Left lung (tissue), 10 donors: ENCODE measurements around the gene MSLN. TPM values are rescaled to one million over a fixed set of nuclear protein-coding genes. Genes with fewer than 3 reads are reported as not detected.

Source experiments
- ATAC-seq: fragments of 200-7000 bp; cut with Tn5 transposase; one replicate; pipeline ENCODE4 v1.9.1; 2020; ENCODE audit warnings: moderate library complexity
- DNase-seq, 4 donors: peaks; one replicate each; pipeline ENCODE4 v3.0.0-alpha.2; 2013 to 2020
- H3K27ac ChIP-seq, 2 donors: fragments of 200-600 bp; sonication (generic) in 1 of 2; one replicate each; pipeline versions ENCODE4 v1.5.0 to v1.8.0; 2020 to 2021
- H3K27me3 ChIP-seq, 2 donors: fragments of 200-600 bp; sonication (generic) in 1 of 2; one replicate each; pipeline versions ENCODE4 v1.5.0 to v1.8.0; 2020 to 2021
- H3K36me3 ChIP-seq, 2 donors: fragments of 200-600 bp; sonication (generic) in 1 of 2; one replicate each; pipeline versions ENCODE4 v1.5.0 to v1.8.0; 2020 to 2021
- H3K4me1 ChIP-seq, 2 donors: fragments of 200-600 bp; one replicate each; pipeline ENCODE4 v1.8.0; 2021
- H3K4me3 ChIP-seq, 2 donors: fragments of 200-600 bp; sonication (generic) in 1 of 2; one replicate each; pipeline versions ENCODE4 v1.5.0 to v1.8.0; 2020 to 2021; ENCODE audit warnings: mild to moderate bottlenecking in 1 of 2
- H3K9me3 ChIP-seq, 2 donors: fragments of 200-600 bp; sonication (generic) in 1 of 2; one replicate each; pipeline versions ENCODE4 v1.5.0 to v1.8.0; 2020 to 2021
- CTCF ChIP-seq, 2 donors: fragments of 200-600 bp; sonication (generic) in 1 of 2; IDR thresholded peaks; one replicate each; pipeline versions ENCODE4 v1.5.0 to v1.8.0; 2021; ENCODE audit warnings: antibody characterized with exemption in 2 of 2
- intact Hi-C, 2 donors: fragments of 100-400 bp; cut with DNase I; formaldehyde crosslinking; loops; one replicate each; pipeline versions ENCODE4 v1.11.2 to v1.14.2; 2022
- polyA plus RNA-seq, 6 donors: library from polyadenylated mRNA; unstranded; fragments of 120-200 nt; gene quantifications; one replicate each; pipeline ENCODE4 v1.2.1, GENCODE V29; 2013; ENCODE audit not compliant: insufficient read length in 6 of 6
- total RNA-seq, 2 donors: library from RNA; stranded (reverse); fragmentation: NEBNext Ultra II Directional; extraction: Animal tissue kit (Norgen Biotek cat#: 25700); gene quantifications; one replicate each; pipeline ENCODE4 v1.2.1, GENCODE V29; 2021
- donor health status: DM: no; HTN: yes; CAD: no.
- donor health status: DM: no; HTN: no; CAD: no.

Gene MSLN
- total and polyA plus RNA-seq, 8 donors, result 14.5 to 464 (median 20.8) TPM

GRCh38 chr16:754656-755055 lies 5.9 kb upstream of the MSLN start:
- peak overlapping the region in 1 of 2 donors; percentile 30 for H3K27ac ChIP-seq
- ATAC-seq (peak; percentile 15), DNase-seq (no peak)
- no peaks in the 10 kb centered on the region for H3K36me3 ChIP-seq
- no peak for TF ChIP-seq CTCF (IDR thresholded peaks at IDR 0.05)
- H3K9me3 ChIP-seq, result no peaks in the 10 kb centered on the region
- no peak overlapping the region for H3K4me3 ChIP-seq
- H3K27me3 ChIP-seq, result peaks cover 0 to 28% of the 10 kb centered on the region in 2 donors
- intact Hi-C loops, result no loop called here
- peaks cover 0 to 14% of the 10 kb centered on the region in 2 donors for H3K4me1 ChIP-seq

GRCh38 chr16:756428-756827 lies 4.1 kb upstream of the MSLN start:
- DNase-seq, result no peak
- Histone ChIP-seq H3K27me3 (peaks cover 0 to 28% of the 10 kb centered on the region in 2 donors), H3K27ac (no peak overlapping the region), H3K4me1 (peaks cover 0 to 14% of the 10 kb centered on the region in 2 donors), H3K4me3 (no peak overlapping the region), H3K36me3 (no peaks in the 10 kb centered on the region), H3K9me3 (no peaks in the 10 kb centered on the region)
- ATAC-seq, result no peak
- TF ChIP-seq CTCF (IDR thresholded peaks at IDR 0.05), result no peak
- intact Hi-C loops, result no loop called here

GRCh38 chr16:759110-759910 lies 1.2 kb upstream of the MSLN start:
- Histone ChIP-seq H3K9me3 (no peaks in the 10 kb centered on the region), H3K4me3 (no peak overlapping the region), H3K27me3 (peaks cover 0 to 36% of the 10 kb centered on the region in 2 donors), H3K4me1 (peaks cover 0 to 10% of the 10 kb centered on the region in 2 donors), H3K36me3 (no peaks in the 10 kb centered on the region), H3K27ac (peak overlapping the region; percentile 61 to 84)
- no peak for TF ChIP-seq CTCF (IDR thresholded peaks at IDR 0.05)
- intact Hi-C loops, result no loop called here
- peak; percentile 30 to 88 (median 84) for DNase-seq
- peak; percentile 78 for ATAC-seq

- no peaks in the 10 kb centered on the region for H3K36me3 ChIP-seq
- peaks cover 0 to 3% of the 10 kb centered on the region in 2 donors for H3K4me1 ChIP-seq
- intact Hi-C loops, result no loop called here
- no peaks in the 10 kb centered on the region for H3K9me3 ChIP-seq
- peak in 1 of 4 donors; percentile 68 for DNase-seq
- no peak overlapping the region for H3K4me3 ChIP-seq
- ATAC-seq, result peak; percentile 7
- H3K27ac ChIP-seq, result peak overlapping the region; percentile 20 to 84
- peaks cover 0 to 40% of the 10 kb centered on the region in 2 donors for H3K27me3 ChIP-seq
- TF ChIP-seq CTCF (IDR thresholded peaks at IDR 0.05), result no peak
These were observed 469 bp upstream of the MSLN start for GRCh38 chr16:760065-760464.

GRCh38 chr16:761625-762513 lies 1.3 kb downstream of the MSLN start:
- Histone ChIP-seq H3K4me1 (no peaks in the 10 kb centered on the region), H3K36me3 (no peaks in the 10 kb centered on the region), H3K9me3 (no peaks in the 10 kb centered on the region), H3K27me3 (peaks cover 0 to 38% of the 10 kb centered on the region in 2 donors), H3K27ac (no peak overlapping the region), H3K4me3 (peak overlapping the region; percentile 13 to 20)
- TF ChIP-seq CTCF (IDR thresholded peaks at IDR 0.05), result no peak
- ATAC-seq (peak; percentile 27), DNase-seq (peak in 2 of 4 donors; percentile 32 to 79)
- intact Hi-C loops, result no loop called here
